GM19467 (cell line): ENCODE data around the gene RCOR1.
"Not testable (repeated sequence)": the region's sequence is repeated elsewhere in the genome, so short reads cannot be mapped to it uniquely, and the experiment has no call there.

Experiments
- ATAC-seq: cut with Tn5 transposase; IDR thresholded peaks from one replicate; pipeline ENCODE4 v1.9.1; 2021; ENCODE audit warnings: mild to moderate bottlenecking, moderate library complexity; ENCODE audit not compliant: unreplicated experiment

The RCOR1 gene

GRCh38 chr14:102625564-102626296 is 33.3 kb downstream of the RCOR1 start:
- ATAC-seq: no peak

DNA sequence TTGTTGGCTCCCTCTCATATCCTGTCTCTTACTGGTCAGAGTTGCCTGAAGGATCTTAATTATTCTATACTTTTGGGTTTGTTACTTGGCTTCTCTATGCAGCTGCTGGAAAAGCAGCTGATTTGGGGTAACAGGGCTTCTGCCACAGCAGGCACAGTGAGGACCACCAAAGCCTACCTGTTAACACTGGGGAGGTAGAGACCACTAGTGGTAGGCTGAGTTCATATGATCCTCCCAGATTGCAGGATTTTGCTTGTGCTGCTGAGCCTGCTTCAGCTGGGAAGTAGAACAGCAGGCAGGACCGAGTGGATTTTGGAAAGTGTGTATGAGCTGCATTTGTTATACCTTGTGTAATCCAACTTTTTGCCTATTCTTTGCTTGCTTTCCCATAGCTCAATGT is 34.1 kb downstream of the RCOR1 start:
- no peak for ATAC-seq

DNA sequence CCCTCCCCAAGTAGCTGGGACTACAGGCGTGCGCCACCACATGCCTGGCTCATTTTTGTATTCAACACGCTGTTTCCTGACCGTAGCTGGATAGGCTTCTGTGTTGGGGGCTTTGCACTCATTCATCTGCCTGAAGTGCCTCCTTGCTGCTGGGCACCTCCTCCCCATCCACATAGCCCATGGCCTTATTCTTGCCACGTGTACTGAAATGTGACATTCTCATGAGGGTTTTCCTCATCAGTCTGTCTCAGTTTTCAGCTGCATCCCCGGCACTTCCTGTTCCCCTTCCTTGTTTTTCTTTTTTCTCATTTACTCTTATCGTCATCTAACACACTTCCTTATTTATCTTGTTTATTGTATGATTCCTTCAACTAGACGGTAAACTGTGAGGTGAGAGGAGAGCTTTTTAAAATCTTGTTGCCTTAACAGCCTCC is 36.6 kb downstream of the RCOR1 start:
- ATAC-seq: no peak

DNA sequence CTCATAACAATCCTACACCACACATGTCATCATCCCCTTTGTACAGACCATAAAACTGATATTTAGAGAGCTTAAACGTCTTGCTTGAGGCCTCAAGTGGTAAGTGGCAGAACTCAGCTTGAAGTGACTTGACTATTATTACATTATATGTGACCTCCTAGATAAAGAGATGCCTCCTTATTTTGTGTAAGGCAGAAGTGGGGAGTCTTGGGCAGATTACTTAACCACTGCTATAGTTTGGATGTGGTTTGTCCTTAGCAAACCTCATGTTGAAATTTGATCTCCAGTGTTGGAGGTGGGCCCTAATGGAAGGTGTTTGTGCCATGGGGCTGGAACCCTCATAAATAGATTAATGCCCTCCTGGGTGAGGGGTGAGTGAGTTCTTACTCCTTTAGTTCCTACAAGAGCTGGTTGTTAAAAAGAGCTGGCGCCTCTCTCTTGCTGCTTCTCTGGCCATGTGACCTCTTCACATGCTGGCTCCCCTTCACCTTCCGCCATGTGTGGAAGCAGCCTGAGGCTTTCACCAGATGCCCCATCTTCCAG is 37.4 kb downstream of the RCOR1 start:
- no peak for ATAC-seq

GRCh38 chr14:102630405-102630804 is 38.0 kb downstream of the RCOR1 start:
- no peak for ATAC-seq

DNA sequence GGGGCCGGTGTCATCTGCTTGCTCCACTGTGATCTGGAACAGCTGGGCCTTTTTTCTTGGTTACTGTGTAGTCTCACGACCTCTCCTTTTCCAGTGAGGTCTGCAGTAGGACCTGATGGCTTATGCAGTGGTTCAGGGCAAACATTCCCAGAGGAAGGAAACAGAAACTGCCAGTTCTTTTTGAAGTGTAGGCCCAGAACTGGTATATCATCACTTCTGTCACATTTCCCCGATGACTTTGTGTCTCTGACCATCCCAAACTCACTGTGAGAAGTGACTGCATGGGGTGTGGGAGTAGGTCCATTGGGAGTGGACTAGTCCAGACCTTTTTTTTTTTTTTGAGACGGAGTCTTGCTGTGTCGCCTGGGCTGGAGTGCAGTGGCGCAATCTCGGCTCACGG is 38.4 kb downstream of the RCOR1 start:
- no peak for ATAC-seq

GRCh38 chr14:102633906-102634595 is 41.6 kb downstream of the RCOR1 start:
- no peak for ATAC-seq

DNA sequence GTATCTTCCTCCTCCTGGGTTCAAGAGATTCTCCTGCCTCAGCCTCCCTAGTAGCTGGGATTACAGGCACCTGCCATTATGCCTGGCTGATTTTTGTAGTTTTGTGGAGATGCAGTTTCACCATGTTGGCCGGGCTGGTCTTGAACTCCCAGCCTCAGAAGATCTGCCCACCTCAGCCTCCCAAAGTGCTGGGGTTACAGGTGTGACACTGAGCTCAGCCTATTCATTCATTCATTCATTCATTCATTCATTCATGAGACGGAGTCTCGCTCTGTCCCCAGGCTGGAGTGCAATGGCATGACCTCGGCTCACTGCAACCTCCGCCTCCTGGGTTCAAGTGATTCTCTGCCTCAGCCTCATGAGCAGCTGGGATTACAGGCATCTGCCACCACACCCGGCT is 47.2 kb downstream of the RCOR1 start:
- ATAC-seq: not testable (repeated sequence)

DNA sequence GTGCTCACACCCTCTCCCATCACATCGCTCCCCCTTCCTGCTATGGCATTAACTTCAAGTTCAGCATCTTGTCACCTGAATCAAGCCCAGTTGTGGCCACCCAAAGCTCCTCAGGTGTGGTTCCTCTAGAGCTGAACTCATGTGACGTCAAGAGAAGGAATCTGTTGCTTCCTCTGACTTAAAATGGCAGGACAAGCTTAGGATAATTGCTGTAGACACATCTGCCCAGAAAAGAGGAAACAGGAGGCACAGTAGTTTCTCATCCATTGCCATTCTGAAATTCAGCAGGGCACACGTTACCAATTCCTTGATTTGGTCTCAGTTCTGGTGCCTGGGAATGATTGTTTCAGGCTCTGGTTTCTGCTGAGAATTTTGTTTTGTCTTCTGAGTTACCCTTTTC is 52.1 kb downstream of the RCOR1 start:
- ATAC-seq: no peak

- no peak for ATAC-seq
These were observed 53.4 kb downstream of the RCOR1 start for GRCh38 chr14:102645746-102646440.

DNA sequence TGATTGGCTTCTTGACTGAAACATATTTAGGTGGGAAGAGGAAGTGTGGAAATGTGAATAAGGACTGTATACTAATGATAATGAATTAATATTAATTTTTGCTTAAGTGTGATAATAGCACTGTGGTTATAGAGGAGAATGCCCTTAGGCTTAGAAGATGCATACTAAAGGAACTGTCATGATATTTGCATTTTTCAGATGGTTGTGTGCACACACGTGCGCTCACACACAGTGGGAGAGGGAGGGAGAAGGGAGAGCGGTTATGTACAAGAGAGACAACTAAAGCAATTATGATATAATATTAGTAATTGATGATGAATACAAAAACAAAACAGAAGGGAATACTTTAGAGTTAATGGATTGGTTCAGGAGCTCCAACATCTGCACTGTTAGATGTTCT is 54.2 kb downstream of the RCOR1 start:
- no peak for ATAC-seq

- no peak for ATAC-seq
These were observed 59.7 kb downstream of the RCOR1 start for GRCh38 chr14:102652194-102652593.

GRCh38 chr14:102654298-102654697 is 61.8 kb downstream of the RCOR1 start:
- ATAC-seq: no peak

GRCh38 chr14:102655137-102655536 is 62.7 kb downstream of the RCOR1 start:
- ATAC-seq: no peak

GRCh38 chr14:102659797-102660196 is 67.3 kb downstream of the RCOR1 start:
- ATAC-seq: no peak

GRCh38 chr14:102661614-102662013 is 69.2 kb downstream of the RCOR1 start:
- ATAC-seq: no peak

GRCh38 chr14:102662636-102663430 is 70.4 kb downstream of the RCOR1 start:
- no peak for ATAC-seq

GRCh38 chr14:102663440-102663839 is 71.0 kb downstream of the RCOR1 start:
- ATAC-seq: no peak

DNA sequence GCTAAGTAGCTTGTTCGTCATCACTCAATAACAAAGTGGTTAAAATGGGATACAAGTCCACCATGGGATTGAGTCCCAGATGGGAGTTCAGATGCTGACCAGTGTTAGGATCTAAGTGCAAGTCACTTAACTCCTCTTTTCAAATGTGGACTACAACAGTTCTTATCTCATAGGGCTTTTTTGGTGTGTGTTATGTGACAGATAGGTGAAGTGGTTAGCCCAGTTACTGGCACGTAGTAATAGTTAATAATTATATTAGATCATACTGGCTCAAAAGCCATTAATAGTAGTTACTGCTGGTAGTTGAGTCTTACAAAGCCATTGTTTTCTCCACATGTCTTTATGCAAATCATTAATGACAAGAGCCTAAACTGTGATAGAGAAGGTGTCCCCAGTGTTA is 73.2 kb downstream of the RCOR1 start:
- no peak for ATAC-seq

- ATAC-seq: no peak
These were observed 74.2 kb downstream of the RCOR1 start for GRCh38 chr14:102666635-102667034.

DNA sequence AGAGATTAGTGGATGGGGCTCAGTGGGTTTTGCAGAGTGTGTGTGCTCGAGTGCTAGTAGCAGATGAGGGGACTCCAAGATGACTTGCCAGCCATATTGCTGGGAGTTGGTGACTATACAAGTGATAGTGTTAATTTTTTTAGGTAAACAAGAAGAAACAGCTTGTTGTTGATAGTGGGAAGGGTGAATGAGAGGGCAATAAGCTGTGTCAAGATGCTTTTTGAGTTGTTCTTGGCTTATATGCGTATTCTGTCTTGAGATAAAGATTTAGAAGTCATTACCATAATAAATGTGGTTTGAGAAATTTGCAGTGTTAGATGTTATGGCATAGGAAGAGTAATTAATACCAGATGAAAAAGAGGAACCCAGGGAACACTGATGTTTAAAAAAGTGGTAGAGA is 75.3 kb downstream of the RCOR1 start:
- no peak for ATAC-seq
